ENCODE measurements around the gene ATF5.
"Not testable (repeated sequence)": the region's sequence is repeated elsewhere in the genome, so short reads cannot be mapped to it uniquely, and the experiment has no call there.

Gene ATF5

GRCh38 chr19:49949742-49950589 is 21.0 kb downstream of the ATF5 start:
- DNase-seq (ENCODE audit: low read depth) = no peak

GRCh38 chr19:49950590-49950948 is 21.6 kb downstream of the ATF5 start:
- DNase-seq (ENCODE audit: low read depth) = no peak

DNA sequence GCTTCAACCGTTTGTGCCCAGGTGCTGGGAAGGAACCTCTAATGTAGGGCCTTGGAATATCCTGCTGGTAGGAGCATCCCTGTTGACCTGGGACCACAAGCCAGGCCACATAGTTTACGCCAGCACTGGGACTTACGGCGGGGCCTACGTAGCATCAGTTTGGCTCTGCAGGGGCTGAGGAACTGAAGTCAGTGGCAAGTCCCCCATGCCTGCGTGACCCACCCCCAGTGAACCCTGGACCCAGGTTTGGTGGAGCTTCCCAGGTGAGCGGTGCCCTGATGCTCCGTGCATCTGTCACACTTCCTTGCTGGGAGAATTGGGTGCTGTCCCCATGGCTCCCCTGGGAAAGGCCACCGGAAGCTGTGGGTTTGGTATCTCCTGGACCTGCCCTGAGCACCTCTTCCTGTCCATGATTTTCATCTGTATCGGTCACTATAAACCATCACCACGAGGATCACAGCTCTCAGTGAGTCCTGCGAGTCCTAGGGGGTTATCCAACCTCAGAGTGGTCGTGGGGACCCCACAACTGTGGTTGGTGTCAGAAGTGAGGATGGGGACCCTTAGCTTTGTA is 22.0 kb downstream of the ATF5 start:
- DNase-seq (ENCODE audit: low read depth) = no peak

DNA sequence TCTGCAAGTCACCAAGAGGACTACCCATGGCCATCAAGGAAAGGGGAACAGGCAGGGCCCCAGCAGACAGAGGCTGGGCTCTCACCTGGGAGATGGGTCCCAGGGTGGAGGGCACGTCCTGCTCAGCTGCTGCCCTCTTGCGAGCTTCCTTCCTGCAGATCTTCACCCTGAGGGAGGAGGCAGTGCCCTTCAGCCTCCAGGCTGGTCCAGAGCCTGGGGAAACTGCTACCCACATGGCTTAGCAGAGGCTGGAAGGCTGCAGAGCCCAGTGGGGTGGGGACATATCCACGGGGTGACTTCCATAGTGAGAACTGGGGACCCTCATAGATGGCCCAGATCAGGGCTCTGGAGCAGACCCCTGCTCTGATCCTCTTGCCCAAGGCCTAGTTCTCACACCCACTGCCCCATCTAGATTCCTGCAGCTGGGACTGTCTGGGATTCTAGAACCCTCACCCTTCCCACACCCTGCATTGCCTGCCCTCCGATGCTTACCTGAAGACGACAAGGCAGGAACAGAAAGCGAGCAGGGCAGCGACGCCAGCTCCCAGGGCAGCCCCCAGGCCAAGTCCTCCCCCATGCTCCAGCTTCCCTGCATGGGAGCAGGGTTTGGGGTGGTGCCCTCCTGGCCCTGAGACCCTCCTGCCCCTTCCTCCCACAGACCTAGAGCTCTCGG is 22.9 kb downstream of the ATF5 start:
- no peak for DNase-seq (ENCODE audit: low read depth)

- DNase-seq (ENCODE audit: low read depth) = no peak
These were observed 23.5 kb downstream of the ATF5 start for GRCh38 chr19:49952479-49952836.

DNA sequence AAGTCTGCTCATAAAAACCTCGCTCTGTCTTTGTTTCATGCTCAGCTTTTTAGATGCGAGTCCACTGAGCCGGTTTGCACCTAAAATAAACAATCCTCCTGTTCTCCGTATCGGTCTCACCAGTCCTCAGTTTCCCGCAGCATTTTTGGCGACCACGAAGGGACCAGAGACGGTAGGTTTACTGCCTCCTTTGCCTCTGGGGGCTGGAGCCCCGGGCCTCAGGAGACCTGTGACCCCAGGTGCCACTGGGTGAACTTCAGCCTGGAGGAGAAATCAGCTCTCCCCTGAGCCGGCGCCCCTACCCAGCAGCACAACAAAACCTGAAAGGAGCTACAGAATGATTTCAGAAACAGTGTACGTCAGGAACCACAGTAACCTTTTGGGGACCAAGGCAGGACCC is 23.9 kb downstream of the ATF5 start:
- DNase-seq (ENCODE audit: low read depth) = no peak

GRCh38 chr19:49953416-49953815 is 24.4 kb downstream of the ATF5 start:
- DNase-seq (ENCODE audit: low read depth) = no peak

GRCh38 chr19:49954092-49954829 is 25.3 kb downstream of the ATF5 start:
- DNase-seq (ENCODE audit: low read depth) = no peak

DNA sequence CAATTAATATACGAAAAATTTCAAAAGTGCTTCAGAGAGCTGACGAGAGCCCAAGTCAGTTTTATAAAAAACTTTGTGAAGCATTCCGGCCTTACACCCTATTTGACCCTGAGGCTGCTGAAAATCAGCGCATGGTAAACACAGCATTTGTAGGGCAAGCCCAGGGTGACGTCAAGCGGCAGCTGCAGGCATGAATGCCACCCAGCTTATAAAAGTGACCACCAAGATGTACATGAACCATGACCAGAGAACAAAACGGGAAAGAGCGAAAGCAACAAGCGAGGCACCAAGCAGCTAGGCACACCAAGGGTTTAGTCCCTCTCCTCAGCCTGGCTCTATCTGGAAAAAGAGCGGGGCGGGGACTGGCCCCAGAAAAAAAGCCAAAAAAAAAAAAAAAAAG is 25.9 kb downstream of the ATF5 start:
- no peak for DNase-seq (ENCODE audit: low read depth)

GRCh38 chr19:49956115-49956495 is 27.1 kb downstream of the ATF5 start:
- DNase-seq (ENCODE audit: low read depth) = no peak

- DNase-seq (ENCODE audit: low read depth) = no peak
These were observed 28.4 kb downstream of the ATF5 start for GRCh38 chr19:49957262-49957915.

GRCh38 chr19:49958144-49958543 is 29.1 kb downstream of the ATF5 start:
- not testable (repeated sequence) for DNase-seq (ENCODE audit: low read depth)

DNA sequence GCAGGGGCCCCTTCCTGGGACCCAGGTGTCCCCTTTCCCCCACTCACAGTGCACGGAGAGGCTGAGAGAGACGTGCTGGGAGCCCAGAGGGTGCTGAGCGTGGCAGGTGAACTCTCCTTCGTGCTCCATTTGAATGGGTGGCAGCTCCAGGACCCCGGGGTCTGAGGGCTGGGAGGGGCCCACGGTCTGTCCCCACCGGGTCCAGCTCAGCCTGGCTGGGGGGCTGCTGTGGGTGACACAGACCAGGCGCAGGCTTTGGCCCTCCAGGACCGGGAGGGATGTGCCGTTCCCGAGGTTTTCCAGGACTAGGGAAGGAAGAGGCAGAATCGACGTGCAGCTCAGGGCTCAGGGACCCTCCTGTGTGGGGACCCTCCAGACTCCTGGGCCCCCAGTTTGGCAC is 29.6 kb downstream of the ATF5 start:
- not testable (repeated sequence) for DNase-seq (ENCODE audit: low read depth)

- DNase-seq (ENCODE audit: low read depth) = not testable (repeated sequence)
These were observed 30.9 kb downstream of the ATF5 start for GRCh38 chr19:49959892-49960291.

DNA sequence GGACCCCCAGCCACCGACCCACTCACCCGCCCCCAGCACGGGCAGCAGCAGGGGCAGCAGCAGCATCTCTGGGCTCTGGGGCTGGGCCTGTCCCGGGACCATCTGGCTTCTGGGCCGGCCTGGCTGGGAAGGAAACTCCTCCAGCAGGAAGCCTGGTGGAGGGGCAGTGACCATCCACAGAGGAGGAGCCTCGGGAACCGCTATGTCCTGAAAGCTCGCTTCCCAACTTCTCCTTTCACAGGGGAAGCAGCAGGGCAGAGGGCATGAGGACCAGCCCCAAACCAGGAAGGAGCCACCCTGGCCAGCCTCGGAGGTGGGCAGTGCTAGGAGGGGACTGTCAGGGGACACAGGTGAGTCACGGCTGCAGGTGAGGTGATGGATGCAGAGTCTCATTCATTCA is 32.0 kb downstream of the ATF5 start, which contains the start of gene SIGLEC11:
SIGLEC11 (minus strand) TSS at position 193 of the 400 bp plus-strand sequence; CDS start at position 102, 91 bp downstream.
- not testable (repeated sequence) for DNase-seq (ENCODE audit: low read depth)

- DNase-seq (ENCODE audit: low read depth) = no peak
These were observed 39.4 kb downstream of the ATF5 start for GRCh38 chr19:49968279-49968922.

DNA sequence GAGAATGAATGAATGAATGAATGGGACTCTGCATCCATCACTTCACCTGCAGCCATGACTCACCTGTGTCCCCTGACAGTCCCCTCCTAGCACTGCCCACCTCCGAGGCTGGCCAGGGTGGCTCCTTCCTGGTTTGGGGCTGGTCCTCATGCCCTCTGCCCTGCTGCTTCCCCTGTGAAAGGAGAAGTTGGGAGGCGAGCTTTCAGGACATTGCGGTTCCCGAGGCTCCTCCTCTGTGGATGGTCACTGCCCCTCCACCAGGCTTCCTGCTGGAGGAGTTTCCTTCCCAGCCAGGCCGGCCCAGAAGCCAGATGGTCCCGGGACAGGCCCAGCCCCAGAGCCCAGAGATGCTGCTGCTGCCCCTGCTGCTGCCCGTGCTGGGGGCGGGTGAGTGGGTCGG is 40.4 kb downstream of the ATF5 start:
- not testable (repeated sequence) for DNase-seq (ENCODE audit: low read depth)

DNA sequence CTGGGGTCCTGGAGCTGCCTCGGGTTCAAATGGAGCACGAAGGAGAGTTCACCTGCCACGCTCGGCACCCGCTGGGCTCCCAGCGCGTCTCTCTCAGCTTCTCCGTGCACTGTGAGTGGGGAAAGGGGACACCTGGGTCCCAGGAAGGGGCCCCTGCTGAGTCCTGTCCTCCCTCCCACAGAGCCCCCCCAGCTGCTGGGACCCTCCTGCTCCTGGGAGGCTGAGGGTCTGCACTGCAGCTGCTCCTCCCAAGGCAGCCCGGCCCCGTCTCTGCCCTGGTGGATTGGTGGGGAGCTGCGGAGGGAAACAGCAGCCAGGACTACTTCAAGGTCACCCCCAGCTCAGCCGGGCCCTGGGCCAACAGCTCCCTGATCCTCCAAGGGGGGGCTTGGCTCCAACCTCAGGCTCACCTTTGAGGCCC is 43.0 kb downstream of the ATF5 start:
- DNase-seq (ENCODE audit: low read depth) = no peak

DNA sequence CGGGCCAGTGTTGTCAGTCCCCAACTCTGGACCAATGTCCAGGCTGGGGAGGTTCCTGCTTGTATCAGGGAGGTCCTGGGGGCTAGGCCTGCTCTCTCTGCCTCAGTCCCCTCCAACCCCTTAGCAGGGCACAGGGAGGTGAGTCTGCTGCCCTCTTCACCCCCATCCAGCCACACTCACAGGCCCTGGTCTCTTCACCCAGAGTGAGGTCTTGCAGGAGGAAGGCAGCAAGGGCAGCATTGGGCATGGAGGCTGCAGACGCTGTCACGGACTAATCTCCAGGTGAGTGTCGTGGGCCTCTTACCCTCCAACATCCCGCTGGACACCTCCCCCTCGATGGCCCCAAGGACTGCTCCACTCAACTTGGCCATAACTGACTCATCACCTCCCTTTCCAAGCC is 43.8 kb downstream of the ATF5 start:
- DNase-seq (ENCODE audit: low read depth) = no peak

- DNase-seq (ENCODE audit: low read depth) = no peak
These were observed 45.0 kb downstream of the ATF5 start for GRCh38 chr19:49973987-49974386.

DNA sequence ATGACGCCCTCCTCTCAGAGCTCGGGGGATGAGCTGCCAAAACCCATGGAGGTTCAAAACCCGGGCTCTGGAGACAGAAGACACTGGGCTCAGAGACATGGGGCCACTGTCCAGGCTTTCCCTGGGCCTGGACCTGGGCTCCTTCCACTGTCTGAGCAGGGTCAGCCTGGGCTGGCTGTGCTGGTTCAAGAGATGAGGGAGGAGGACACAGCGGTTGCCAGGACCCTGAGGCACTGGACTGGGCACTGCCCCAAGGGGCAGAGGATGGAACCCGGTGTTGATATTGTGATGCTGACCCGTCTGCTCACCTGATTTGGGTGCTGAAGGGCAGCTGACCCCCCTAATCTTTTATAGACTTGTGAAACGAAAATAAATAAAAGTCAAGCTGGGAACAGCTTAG is 46.0 kb downstream of the ATF5 start:
- no peak for DNase-seq (ENCODE audit: low read depth)
